ENCODE data around the gene DNAAF1.

DNA sequence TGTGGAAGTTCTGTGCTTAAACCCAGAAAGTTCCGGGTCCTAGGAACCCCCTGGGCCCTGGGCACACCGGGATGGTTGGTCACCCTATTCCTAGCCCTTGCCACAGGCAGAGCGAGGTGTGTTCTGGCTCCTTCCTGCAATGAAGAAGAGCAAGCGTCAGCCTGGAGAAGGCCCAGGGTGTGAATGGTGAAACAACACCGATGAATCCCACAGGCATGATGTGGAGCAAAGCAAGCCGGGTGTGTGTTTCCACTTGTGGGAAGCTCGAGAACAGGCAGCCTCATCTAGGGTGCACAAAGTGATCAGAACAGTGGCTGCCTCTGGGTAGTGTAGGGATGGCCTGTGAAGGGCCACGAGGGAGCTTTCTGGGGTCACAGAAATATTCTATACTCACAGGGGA, 80.9 kb downstream of the DNAAF1 start:
- TF ChIP-seq TAF1 (IDR thresholded peaks at IDR 0.05; ENCODE audit: borderline replicate concordance, low read depth, low read length) (no peak), POLR2A (IDR thresholded peaks at IDR 0.05; ENCODE audit: low read depth, low read length) (no peak)

Data from GM12892 (cell line).